ENCODE data around the gene IL3. TPM values are rescaled to one million over a fixed set of nuclear protein-coding genes. Genes with fewer than 3 reads are reported as not detected.
A peak's percentile ranks its signal among the peaks of the same experiment; 100 is the strongest.

Gene IL3
- total RNA-seq, 1 donor from 2014 or later: not detected

DNA sequence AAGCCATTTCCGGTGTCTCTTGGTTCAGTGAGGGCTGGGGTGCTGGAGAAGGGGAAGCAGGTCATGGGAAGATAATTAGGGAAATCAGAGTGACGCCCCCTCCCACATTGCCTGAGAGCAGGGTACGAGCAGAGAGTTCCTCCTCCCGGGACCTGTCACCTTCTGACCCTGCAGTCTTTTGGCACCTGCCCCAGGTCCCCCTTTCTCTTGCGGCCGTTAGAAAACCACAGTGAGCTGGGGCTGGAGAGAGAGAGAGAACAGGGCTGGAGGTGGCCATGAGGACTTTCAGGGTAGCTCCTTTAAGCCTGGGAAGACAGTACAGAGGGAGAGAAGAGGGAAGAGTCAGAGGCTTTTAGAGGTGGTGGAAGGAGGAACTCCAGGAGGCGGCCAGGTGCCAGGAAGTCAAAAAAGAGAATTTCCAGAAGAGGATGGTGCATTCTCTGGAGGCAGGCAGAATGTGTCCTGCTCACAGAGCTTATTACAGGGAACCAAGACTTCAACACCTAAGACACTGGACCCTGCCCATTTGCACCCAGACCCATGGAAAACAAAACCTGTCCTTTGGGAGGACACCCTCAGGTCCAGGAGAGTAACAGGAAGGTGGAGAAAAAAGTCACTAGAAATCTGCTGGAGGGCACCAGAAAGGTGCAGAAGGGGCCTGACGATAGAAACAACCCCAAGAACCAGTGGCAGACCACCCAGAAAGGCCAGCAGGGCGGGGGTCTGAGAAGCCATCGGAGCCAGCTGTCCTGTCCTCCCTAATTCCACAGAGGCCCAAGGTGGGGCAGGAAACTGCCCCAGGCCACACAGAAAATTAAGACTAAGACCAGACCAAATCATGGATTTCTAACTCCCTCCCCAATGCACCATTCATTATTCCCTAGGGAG is 42.5 kb upstream of the IL3 start:
- peak; percentile 10 for DNase-seq
- Mint-ChIP-seq H3K4me3 (ENCODE audit: unreplicated experiment) (no peak overlapping the region), H3K4me1 (ENCODE audit: low read depth, unreplicated experiment) (peaks cover 9% of the 10 kb centered on the region), H3K27me3 (ENCODE audit: unreplicated experiment) (peaks cover 3% of the 10 kb centered on the region), H3K27ac (ENCODE audit: unreplicated experiment) (no peak overlapping the region), H3K36me3 (ENCODE audit: unreplicated experiment) (no peaks in the 10 kb centered on the region), H3K9me3 (ENCODE audit: unreplicated experiment) (peaks cover 3% of the 10 kb centered on the region)
- TF ChIP-seq, protein P1, sequence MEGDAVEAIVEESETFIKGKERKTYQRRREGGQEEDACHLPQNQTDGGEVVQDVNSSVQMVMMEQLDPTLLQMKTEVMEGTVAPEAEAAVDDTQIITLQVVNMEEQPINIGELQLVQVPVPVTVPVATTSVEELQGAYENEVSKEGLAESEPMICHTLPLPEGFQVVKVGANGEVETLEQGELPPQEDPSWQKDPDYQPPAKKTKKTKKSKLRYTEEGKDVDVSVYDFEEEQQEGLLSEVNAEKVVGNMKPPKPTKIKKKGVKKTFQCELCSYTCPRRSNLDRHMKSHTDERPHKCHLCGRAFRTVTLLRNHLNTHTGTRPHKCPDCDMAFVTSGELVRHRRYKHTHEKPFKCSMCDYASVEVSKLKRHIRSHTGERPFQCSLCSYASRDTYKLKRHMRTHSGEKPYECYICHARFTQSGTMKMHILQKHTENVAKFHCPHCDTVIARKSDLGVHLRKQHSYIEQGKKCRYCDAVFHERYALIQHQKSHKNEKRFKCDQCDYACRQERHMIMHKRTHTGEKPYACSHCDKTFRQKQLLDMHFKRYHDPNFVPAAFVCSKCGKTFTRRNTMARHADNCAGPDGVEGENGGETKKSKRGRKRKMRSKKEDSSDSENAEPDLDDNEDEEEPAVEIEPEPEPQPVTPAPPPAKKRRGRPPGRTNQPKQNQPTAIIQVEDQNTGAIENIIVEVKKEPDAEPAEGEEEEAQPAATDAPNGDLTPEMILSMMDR (IDR thresholded peaks at IDR 0.05; ENCODE audit: partially characterized antibody, unreplicated experiment): no peak

DNA sequence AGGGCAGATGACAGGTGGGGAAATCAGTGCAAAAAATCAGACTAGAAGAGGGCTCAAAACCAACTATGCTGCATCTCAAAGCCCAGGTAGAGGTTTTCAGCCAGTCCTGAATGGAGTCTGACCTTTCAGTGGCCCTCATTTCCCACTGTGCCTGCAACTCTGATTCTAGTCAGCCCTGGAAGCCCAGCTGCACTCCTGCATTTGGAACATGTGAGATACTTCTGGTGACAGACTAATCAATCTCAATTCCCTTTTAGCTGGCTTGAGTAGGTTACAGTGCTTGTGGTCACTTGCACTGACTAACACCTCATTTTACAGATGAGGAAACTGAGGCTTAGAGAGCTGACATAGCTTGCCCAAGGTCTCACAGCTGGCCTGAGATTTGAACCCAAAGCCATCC is 41.1 kb upstream of the IL3 start:
- Mint-ChIP-seq H3K27ac (ENCODE audit: unreplicated experiment) (no peak overlapping the region), H3K36me3 (ENCODE audit: unreplicated experiment) (no peaks in the 10 kb centered on the region), H3K4me1 (ENCODE audit: low read depth, unreplicated experiment) (peaks cover 9% of the 10 kb centered on the region), H3K9me3 (ENCODE audit: unreplicated experiment) (peaks cover 2% of the 10 kb centered on the region), H3K4me3 (ENCODE audit: unreplicated experiment) (no peak overlapping the region), H3K27me3 (ENCODE audit: unreplicated experiment) (no peaks in the 10 kb centered on the region)
- DNase-seq: peak; percentile 3
- TF ChIP-seq, protein P1 (IDR thresholded peaks at IDR 0.05; ENCODE audit: partially characterized antibody, unreplicated experiment): no peak

DNA sequence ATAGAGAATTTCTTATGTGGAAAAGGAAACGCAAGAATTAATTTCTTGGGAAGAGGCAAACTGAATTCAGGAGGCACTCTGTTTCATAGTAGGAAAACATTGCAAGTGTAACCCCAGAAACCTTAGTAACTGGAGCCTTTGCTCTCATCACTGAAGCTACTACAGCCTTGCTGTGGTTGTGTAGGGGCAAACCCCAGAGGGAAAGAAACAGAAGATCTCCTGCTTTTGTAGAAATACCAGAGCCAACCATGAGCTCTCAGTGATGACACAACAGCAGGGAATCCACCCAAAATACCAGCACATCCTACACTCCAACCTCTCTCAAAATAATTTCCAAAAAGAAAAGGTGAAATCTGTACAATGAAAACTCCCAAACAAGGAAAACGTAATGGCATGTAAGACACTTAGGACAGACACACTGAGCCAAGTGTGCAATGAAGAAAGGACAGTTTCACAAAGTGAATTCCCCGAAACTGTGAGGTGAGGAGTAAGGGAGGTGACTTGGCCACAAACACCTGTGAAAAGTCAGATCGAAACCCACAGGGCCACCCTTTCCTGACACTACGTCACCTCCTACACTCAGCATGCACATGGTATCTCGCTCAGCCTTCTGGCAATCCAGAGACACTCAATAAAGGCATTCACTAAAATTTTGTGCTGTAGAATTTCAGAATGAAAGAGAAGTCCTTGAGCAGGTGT is 40.4 kb upstream of the IL3 start:
- Mint-ChIP-seq H3K9me3 (ENCODE audit: unreplicated experiment) (peaks cover 2% of the 10 kb centered on the region), H3K36me3 (ENCODE audit: unreplicated experiment) (no peaks in the 10 kb centered on the region), H3K4me1 (ENCODE audit: low read depth, unreplicated experiment) (peaks cover 9% of the 10 kb centered on the region), H3K27me3 (ENCODE audit: unreplicated experiment) (no peaks in the 10 kb centered on the region), H3K4me3 (ENCODE audit: unreplicated experiment) (no peak overlapping the region), H3K27ac (ENCODE audit: unreplicated experiment) (no peak overlapping the region)
- DNase-seq: no peak
- TF ChIP-seq, protein P1 (IDR thresholded peaks at IDR 0.05; ENCODE audit: partially characterized antibody, unreplicated experiment): no peak

DNA sequence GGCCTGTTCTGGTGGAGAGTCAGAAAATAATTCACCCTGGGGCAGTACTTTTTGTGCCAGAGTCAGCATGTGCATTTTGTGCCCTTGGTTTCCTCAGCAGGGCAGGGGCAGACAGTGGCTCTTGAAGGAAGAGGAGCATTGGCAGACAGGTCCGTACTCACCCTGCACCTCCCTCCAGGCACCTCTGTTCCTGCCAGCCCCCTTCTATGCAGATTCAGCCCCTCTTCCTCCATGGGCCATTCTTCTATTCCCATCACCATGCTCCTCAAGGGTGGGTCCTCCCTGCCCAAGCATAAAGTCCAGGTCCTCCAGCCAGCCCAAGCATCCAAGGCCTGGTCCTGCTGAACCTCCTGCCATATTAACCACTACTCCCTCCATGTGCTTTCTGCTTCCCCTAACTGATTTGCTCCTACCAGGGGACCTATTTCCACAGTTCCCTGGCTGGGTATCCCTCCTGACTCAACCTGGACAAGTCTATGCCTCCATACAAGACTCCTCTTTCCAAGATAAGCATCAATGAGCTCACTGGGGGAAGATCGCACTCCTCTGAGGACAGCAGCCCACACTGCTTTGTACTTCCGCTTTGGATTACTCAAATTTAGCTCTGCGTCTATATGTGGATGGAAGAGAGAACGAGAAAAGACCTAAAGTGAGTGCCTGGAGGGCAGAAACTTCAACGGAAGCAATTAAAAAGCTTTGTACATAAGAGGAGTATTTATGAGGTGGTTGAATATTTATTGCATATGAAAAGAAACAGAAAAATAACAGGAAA is 39.7 kb upstream of the IL3 start:
- no peak for DNase-seq
- TF ChIP-seq, protein P1 (IDR thresholded peaks at IDR 0.05; ENCODE audit: partially characterized antibody, unreplicated experiment): no peak
- Mint-ChIP-seq H3K27me3 (ENCODE audit: unreplicated experiment) (no peaks in the 10 kb centered on the region), H3K4me1 (ENCODE audit: low read depth, unreplicated experiment) (peaks cover 9% of the 10 kb centered on the region), H3K36me3 (ENCODE audit: unreplicated experiment) (no peaks in the 10 kb centered on the region), H3K27ac (ENCODE audit: unreplicated experiment) (no peak overlapping the region), H3K4me3 (ENCODE audit: unreplicated experiment) (no peak overlapping the region), H3K9me3 (ENCODE audit: unreplicated experiment) (peaks cover 2% of the 10 kb centered on the region)

Data from glutamatergic neuron (in vitro differentiated cells).